GM18520 (cell line): ENCODE results near the gene KDM2B.
"Not testable (repeated sequence)": the region's sequence is repeated elsewhere in the genome, so short reads cannot be mapped to it uniquely, and the experiment has no call there.

Experiments used
- ATAC-seq: cut with Tn5 transposase; IDR thresholded peaks from one replicate; pipeline ENCODE4 v1.9.1; 2021; ENCODE audit not compliant: unreplicated experiment

KDM2B gene

GRCh38 chr12:121584885-121585284 is 4.1 kb upstream of the KDM2B start:
- ATAC-seq = not testable (repeated sequence)

DNA sequence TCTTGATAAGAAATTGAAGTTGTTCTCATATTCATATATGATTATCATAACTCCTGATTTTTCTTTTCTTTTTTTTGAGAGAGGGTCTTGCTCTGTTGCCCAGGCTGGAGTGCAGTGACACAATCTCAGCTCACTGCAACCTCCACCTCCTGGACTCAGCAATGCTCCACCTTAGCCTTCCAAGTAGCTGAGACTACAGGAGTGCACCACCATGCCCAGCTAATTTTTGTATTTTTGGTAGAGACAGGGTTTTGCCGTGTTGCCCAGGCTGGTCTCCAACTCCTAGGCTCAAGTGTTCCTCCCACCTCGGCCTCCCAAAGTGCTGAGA is 2.5 kb upstream of the KDM2B start:
- not testable (repeated sequence) for ATAC-seq

GRCh38 chr12:121582583-121583333 is 1.9 kb upstream of the KDM2B start:
- ATAC-seq = no peak

GRCh38 chr12:121581686-121582429 is 1.0 kb upstream of the KDM2B start:
- ATAC-seq = no peak

DNA sequence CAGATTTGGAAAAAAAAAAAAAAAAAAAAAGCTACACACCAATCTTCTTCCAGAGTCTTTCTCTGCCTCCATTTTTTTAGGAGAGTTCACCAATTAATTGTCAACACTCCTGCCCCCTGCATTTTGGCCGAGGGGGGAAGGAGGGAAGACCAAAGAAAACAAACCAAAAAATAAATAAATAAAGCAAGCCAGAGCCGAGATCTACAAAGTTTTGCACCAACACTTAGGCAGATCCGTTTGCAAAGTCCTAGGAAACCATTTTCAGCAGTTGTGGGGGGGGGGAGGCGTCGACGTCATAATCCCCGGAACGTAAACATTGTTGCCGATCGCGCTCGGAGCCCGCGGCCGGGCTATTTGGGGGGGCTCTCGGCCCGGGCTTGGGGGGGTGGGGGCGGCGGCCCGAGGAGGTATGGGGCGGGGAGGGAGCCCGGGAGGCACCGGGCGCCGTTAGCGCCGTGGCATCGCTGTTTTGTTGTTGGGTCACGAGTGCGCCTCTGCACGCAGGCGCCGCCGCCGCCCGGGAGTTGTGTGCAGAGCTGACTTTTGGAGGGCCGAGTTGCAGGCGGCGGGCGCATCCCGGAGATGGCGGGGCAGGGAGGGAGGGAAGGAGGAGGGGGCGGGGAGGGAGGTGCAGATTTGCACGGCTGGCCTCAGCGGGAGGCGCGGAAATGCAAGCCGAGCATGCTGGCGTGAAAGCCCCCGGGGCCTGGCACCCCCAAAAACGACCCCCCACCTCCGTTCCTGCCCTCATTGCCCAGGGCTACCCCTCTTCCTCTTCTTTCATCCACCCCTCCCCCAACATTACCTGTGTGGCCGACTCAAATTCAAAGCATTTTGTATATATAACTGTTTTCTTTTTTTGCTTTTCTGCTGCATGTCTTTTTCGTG is 598 bp downstream of the KDM2B start:
- no peak for ATAC-seq

DNA sequence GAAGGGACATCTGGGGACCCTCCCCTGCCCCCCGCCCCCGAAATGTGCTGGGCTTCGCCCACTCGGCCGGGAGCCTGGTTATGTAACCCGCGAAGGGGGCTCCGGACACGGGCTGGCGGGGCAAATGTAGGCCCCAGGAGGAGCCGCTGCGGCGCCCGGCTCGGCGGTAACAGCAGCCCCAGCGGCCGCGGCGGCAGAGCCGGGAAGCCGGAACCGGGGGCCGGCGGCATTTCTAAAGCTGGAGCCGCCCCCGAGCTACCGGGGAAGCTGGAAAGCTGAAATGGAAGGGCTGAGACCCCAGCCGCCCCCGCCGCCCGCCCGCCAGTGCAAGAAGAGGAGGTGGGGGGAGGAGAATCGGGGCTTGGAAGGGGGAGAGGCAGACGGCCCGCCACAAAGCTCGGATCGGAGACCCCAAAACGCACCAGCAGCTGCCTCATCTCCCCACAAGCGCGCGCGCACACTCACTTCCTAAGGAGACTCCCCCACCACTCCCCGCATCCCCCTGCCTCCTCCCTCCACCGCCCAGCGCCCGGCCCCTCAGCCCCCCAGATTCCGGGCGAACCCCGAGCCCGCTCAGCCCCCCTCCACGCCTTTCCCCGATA is 1.5 kb downstream of the KDM2B start:
- no peak for ATAC-seq

DNA sequence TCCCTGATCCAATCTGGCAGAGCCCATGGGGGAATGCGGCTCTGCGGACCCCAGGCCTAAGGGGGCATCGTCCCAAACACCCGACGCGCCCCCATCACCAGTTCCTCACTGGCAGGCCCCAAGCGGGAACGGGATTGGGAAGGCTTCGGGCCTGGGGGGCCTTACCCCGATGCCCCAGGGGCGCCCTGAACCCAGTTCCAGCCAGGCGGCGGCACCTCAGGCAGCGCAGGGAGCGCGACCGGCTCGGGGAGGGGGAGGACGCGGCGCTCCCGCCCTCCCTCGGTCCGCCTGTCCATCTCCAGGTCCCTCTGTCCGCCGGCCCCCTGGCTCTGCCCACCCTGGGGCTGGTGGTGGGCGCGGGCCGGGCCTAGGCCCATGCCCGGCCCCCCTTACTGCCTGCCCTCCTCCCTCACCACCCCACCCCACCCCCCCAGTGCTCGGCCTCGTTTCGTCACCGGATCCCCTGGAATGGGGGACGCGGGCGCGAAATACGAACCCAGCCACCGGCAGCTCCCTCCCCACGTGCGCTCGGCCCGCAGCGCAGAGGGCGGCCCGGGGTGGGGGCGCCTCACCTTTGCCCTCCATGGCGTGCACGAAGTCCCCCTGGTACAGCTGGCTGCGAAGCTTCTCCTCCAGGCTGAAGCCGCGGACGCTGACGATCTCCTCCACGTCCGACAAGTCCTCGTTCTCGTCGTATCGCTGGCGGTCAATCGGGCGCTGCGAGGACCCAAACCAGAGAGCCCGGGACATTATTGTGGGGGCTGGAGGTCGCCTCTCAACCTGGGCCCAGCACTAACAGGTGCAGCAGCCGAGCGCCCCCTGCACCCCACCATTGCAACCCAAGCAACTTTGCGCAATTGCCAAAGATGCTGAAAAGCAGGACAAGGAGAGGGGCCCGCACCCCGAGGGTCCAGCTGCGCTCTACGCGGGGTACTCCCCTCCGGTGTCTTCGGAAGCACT is 2.3 kb downstream of the KDM2B start:
- no peak for ATAC-seq

DNA sequence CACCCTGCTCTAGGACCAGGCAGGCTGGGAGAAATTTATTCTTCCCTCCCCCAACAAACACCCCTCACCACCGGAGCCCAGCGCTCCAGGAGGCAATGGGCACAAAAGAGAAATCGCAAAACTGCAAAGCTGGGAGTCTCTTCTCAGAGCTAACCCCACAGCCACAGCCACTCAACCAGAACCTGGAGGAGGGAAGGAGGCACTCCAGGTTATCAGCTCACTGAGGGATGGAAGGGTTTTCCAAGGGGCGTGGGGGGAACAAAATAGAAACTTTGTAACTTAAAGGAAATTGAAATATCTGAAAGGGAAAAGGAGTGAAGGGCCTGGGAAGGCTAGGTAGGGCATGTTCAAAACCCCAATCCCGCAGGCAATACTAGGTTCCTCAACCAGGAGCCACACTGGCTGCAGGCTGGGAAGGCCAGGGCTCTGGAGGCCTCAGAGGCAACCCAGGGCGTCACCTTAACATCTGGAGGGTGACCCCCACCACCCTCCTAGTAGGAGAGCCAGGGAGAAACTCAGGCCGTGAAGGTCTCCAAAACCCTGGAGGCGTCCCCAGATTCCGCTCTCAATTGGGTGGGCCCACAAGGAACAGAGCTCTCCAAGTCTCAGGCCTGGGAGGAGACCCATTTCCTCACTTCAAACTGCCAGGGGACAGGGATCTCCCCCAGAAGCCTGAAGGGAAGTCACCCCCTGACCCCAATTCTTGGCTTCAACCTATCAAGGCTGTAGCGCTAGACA is 3.2 kb downstream of the KDM2B start:
- no peak for ATAC-seq

DNA sequence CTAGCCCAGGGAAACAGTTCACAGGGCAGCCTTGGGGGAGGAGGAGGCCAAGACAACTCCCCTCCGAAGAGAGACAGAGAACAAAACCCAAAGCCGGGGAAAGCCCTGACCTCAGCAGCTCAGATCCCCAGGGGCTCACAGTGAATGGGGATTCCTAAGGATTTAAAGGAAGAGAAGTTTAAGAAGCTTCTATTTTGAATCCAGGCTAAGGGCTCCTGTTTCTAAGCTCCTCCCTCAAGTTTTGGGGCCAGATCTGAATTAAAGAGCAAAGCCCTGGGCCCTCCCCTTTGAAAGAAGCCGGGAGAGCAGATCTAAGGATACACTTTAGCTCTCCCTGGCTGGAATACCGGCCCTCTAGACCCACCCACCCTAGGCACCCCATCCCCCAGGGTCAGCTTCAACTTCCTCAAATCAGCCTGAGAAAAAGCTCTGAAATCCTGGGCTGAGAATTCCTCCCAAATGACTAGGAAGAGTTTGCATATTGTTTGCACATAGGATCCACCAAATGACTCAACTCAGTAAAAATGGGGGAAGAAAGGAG is 3.9 kb downstream of the KDM2B start:
- no peak for ATAC-seq

DNA sequence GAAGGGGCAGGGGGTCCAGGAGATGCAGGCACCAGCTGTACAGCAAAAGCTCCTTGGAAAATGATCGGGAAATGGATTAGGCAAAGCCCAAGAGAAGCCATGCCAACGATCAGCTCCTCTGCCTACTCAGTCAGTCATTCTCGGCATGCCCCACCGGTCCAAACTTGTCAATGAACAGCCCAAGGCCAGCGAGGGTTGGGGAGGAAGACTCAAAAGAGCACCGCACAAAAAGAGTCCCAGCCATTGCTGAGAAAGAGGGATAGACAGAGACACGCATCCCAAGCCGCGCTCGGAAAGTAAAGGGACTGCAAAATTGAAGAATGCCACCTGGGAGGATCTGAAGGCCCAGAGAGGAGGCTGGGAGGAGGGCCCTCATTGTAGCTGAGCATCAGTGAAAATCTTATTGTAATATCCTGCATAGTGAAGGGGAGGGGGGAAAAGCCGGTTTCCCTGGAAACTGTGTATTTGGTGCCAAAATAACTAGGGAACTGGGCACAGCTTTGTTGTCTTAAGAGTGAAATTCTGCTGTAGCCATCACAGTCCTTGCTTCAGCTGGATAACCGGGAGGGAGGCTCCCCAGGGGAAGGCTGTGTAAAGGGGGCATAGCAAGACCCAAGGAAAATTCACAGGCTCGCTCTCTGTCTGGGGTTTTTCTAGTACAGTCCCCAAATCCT is 4.7 kb downstream of the KDM2B start:
- ATAC-seq = no peak

DNA sequence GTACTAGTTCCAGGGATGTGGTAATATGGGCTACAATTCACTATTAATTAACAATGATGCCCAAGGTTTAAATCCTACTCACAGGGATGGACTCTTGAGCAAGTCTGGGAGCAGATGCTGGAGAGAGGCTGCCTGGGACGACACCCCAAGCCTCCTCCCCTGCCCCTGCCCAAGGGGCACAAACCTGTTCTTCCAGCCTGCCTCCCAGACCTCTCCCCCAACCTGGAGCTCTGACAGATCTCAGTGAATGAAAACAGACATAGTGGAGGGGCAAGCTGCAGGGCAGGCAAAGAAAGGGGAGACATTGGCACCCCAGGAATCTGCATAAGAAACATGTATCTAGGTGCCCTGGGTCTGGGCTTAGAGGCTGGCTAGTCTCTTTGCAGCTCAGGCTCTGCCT is 5.8 kb downstream of the KDM2B start:
- no peak for ATAC-seq

DNA sequence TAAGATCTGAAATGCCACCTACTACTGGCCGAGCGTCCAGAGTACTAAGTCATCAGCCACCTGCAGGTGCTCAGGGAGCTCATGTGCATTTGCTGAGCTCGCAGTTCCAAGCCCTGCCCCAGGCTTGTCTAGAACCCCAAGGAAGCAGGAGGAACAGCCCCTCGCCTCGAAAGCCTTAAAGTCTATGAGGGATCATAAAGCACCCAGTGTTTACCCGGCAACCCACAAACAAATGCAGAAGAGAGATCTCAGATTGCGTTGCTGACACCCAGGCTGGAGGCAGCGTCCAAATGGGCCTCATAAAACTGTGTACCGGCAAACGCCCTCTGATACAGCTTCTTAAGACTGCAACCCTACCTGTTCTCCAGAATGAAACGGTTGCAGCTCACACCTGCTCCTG is 6.8 kb downstream of the KDM2B start:
- ATAC-seq = no peak

GRCh38 chr12:121571920-121572319 is 8.9 kb downstream of the KDM2B start:
- ATAC-seq = no peak

- no peak for ATAC-seq
Observed at GRCh38 chr12:121570467-121571283, 10.1 kb downstream of the KDM2B start.

- ATAC-seq = no peak
Observed at GRCh38 chr12:121568971-121569751, 11.7 kb downstream of the KDM2B start.

- ATAC-seq = no peak
Observed at GRCh38 chr12:121568518-121568917, 12.3 kb downstream of the KDM2B start.

GRCh38 chr12:121565076-121565475 is 15.7 kb downstream of the KDM2B start:
- ATAC-seq = no peak
